Vagina (tissue), 2 donors: Measurements from ENCODE around the gene CNTN5. TPM values are rescaled to one million over a fixed set of nuclear protein-coding genes. Genes with fewer than 3 reads are reported as not detected.

Source experiments
- DNase-seq, 2 donors: peaks; one replicate each; pipeline ENCODE4 v3.0.0-alpha.2; 2017; ENCODE audit errors: extremely low spot score in 2 of 2
- H3K27ac ChIP-seq: fragments of 200-600 bp; sonication (generic); one replicate; pipeline ENCODE4 v1.5.1; 2019
- H3K27me3 ChIP-seq: fragments of 200-600 bp; sonication (generic); one replicate; pipeline ENCODE4 v1.5.1; 2019
- H3K36me3 ChIP-seq, 2 donors: fragments of 200-600 bp; sonication (generic); one replicate each; pipeline ENCODE4 v1.5.1; 2017 to 2019
- H3K4me1 ChIP-seq: fragments of 200-600 bp; sonication (generic); one replicate; pipeline ENCODE4 v1.5.1; 2019
- H3K4me3 ChIP-seq, 2 donors: fragments of 200-600 bp; sonication (generic); 1 replicate in 1 of 2; 2 replicates in 1 of 2; pipeline ENCODE4 v1.5.1; 2016 to 2019
- H3K9me3 ChIP-seq: fragments of 200-600 bp; sonication (generic); one replicate; pipeline ENCODE4 v1.5.1; 2019
- POLR2A ChIP-seq, 2 donors: fragments of 450-650 bp; IDR thresholded peaks; one replicate each; pipeline ENCODE4 v1.6.1; 2017; ENCODE audit warnings: antibody characterized with exemption in 2 of 2, mild to moderate bottlenecking in 2 of 2, moderate library complexity in 2 of 2
- POLR2AphosphoS5 ChIP-seq, 2 donors: sonication (generic); formaldehyde crosslinking; IDR thresholded peaks; one replicate each; pipeline ENCODE4 v1.9.0; 2017; ENCODE audit warnings: antibody characterized with exemption in 2 of 2, mild to moderate bottlenecking in 2 of 2, low read depth in 1 of 2; ENCODE audit not compliant: insufficient read depth in 1 of 2
- intact Hi-C: fragments of 100-400 bp; cut with DNase I; formaldehyde crosslinking; loops from one replicate; pipeline ENCODE4 v1.15.1; 2023
- total RNA-seq: library from RNA; depleted of rRNA; stranded (reverse); fragments of >200 nt; gene quantifications from one replicate; pipeline ENCODE4 v1.2.3, GENCODE V29; 2016
- TF ChIP-seq, protein P1 (sequence below), 3 experiments: fragments of 450-650 bp in 2 of 3; fragments of 200-600 bp in 1 of 3; sonication (generic) in 1 of 3; IDR thresholded peaks; one replicate each; pipeline ENCODE4 v1.5.1; 2017 to 2019; ENCODE audit warnings: antibody characterized with exemption in 3 of 3, mild to moderate bottlenecking in 2 of 3, moderate library complexity in 2 of 3

Gene CNTN5
- total RNA-seq, 1 donor from 2014 or later = 0.25 TPM

DNA sequence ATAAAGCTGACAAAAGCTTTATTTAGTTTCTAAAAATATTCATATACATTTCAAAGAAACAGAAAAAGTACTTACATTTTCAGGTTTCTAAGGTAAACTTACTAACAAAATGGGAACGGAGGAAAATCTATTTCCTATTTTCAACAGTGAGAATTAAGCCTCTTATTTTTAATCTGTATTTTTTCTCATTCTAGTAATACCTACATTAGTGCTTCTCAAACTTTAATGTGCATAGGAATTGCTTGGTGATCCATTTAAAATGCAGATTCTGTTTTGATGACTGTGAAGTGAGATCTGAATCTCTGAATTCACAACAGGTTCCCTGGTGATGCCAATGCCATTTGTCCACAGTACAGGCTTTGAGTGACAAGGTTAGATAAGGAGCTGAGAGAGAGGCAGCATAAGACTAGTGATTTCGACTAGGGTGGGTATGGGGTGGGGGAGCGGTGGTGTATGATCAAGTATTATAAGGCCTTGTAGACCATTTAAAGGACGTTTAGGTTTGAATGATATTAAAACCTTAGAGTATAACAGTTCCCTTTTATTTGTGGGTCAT lies 402.8 kb downstream of the CNTN5 start:
- Histone ChIP-seq H3K9me3 (no peaks in the 10 kb centered on the region), H3K36me3 (no peaks in the 10 kb centered on the region), H3K27me3 (no peaks in the 10 kb centered on the region), H3K4me3 (no peak overlapping the region), H3K27ac (no peak overlapping the region), H3K4me1 (no peaks in the 10 kb centered on the region)
- intact Hi-C loops = no loop called here
- TF ChIP-seq POLR2A (IDR thresholded peaks at IDR 0.05) = no peak
- TF ChIP-seq POLR2AphosphoS5 (IDR thresholded peaks at IDR 0.05; ENCODE audit: insufficient read depth in 1 of 2, low read depth in 1 of 2) = no peak
- TF ChIP-seq, protein P1, sequence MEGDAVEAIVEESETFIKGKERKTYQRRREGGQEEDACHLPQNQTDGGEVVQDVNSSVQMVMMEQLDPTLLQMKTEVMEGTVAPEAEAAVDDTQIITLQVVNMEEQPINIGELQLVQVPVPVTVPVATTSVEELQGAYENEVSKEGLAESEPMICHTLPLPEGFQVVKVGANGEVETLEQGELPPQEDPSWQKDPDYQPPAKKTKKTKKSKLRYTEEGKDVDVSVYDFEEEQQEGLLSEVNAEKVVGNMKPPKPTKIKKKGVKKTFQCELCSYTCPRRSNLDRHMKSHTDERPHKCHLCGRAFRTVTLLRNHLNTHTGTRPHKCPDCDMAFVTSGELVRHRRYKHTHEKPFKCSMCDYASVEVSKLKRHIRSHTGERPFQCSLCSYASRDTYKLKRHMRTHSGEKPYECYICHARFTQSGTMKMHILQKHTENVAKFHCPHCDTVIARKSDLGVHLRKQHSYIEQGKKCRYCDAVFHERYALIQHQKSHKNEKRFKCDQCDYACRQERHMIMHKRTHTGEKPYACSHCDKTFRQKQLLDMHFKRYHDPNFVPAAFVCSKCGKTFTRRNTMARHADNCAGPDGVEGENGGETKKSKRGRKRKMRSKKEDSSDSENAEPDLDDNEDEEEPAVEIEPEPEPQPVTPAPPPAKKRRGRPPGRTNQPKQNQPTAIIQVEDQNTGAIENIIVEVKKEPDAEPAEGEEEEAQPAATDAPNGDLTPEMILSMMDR (IDR thresholded peaks at IDR 0.05) = no peak
- DNase-seq = no peak

DNA sequence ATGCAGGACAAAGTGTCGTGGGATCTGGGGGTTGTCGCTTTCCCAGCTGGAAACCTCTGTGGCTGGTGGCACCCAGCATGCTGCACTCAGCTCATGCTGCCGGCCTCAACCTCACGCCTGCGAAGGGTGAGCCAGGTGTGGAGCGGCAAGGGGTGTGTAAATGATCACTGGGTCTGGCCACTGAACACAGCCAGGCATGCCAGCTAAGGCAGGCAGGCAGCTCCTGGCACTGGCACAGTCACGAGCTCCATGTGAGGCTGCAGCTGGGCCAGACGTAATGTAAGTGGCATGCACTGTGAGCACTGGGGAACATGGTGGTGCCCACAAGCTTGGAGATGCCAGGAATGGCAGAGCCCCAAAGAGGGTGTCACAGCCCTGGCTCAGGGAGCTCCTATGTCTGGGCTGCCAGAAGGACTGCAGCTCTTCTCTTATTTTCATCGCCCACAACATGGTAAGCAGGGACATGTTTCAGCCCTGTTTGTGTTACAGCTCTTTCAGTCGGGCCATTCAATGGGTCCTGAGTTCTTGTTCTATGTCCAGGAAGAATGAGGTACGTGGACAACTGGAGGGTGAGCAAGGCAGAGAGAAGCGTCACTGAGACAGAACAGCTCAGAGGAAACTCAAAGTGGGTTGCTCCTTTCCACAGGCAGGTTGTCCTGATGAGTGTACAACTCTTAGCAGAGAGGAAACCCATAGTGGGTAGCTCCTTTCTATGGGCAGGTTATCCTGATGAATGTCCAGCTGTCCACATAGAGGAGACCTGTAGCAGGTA lies 403.8 kb downstream of the CNTN5 start:
- TF ChIP-seq, protein P1 (IDR thresholded peaks at IDR 0.05) = no peak
- TF ChIP-seq POLR2AphosphoS5 (IDR thresholded peaks at IDR 0.05; ENCODE audit: insufficient read depth in 1 of 2, low read depth in 1 of 2) (no peak), POLR2A (IDR thresholded peaks at IDR 0.05) (no peak)
- Histone ChIP-seq H3K9me3 (no peaks in the 10 kb centered on the region), H3K27ac (no peak overlapping the region), H3K4me3 (no peak overlapping the region), H3K36me3 (no peaks in the 10 kb centered on the region), H3K4me1 (no peaks in the 10 kb centered on the region), H3K27me3 (no peaks in the 10 kb centered on the region)
- no peak for DNase-seq
- intact Hi-C loops = no loop called here

DNA sequence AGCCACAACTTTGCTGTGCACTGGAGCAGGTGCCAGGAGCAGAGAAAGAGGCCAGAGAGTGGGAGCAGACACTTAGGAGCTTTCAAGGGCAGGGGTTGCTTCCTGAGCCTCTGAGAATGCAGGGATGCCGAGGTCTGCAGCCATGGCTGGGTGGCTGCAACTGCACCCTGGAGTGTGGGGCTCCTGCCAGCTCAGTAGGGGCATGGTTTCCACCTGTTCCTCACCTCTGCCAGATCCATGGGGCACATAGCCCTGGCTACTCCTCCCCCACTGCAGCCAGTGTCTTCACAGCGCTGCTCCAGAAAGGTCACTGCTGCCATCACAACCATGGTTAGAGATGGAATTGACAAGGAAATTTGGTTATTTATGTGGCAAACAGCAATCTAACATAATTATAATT lies 404.8 kb downstream of the CNTN5 start:
- no peaks in the 10 kb centered on the region for H3K9me3 ChIP-seq
- DNase-seq = no peak
- no peak overlapping the region for H3K4me3 ChIP-seq
- TF ChIP-seq POLR2A (IDR thresholded peaks at IDR 0.05) = no peak
- TF ChIP-seq POLR2AphosphoS5 (IDR thresholded peaks at IDR 0.05; ENCODE audit: insufficient read depth in 1 of 2, low read depth in 1 of 2) = no peak
- TF ChIP-seq, protein P1 (IDR thresholded peaks at IDR 0.05) = no peak
- H3K27ac ChIP-seq = no peak overlapping the region
- no peaks in the 10 kb centered on the region for H3K27me3 ChIP-seq
- intact Hi-C loops = no loop called here
- H3K36me3 ChIP-seq = no peaks in the 10 kb centered on the region
- H3K4me1 ChIP-seq = no peaks in the 10 kb centered on the region

DNA sequence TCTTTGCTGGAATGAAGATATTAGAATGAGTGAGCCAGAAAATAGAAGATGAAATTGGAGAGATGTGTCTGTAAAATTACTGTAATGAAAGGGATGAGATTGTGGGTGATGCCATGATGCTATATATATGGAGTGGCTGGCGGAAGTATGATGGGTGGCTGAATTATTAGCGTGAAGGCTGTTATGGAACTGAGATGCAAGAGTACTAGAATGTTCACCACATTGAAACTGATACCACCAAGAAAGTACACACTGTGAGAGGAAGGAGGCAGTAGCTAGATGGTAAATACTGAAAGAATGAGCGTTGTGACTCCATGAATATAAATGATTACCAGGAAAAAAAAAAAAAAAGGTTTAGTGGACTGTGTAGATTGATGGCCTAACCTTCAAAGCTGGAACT lies 411.9 kb downstream of the CNTN5 start:
- intact Hi-C loops = no loop called here
- H3K36me3 ChIP-seq = no peaks in the 10 kb centered on the region
- no peak overlapping the region for H3K4me3 ChIP-seq
- no peak for TF ChIP-seq POLR2AphosphoS5 (IDR thresholded peaks at IDR 0.05; ENCODE audit: insufficient read depth in 1 of 2, low read depth in 1 of 2)
- TF ChIP-seq POLR2A (IDR thresholded peaks at IDR 0.05) = no peak
- TF ChIP-seq, protein P1 (IDR thresholded peaks at IDR 0.05) = no peak
- no peaks in the 10 kb centered on the region for H3K9me3 ChIP-seq
- H3K27me3 ChIP-seq = no peaks in the 10 kb centered on the region
- no peak overlapping the region for H3K27ac ChIP-seq
- no peak for DNase-seq
- no peaks in the 10 kb centered on the region for H3K4me1 ChIP-seq

DNA sequence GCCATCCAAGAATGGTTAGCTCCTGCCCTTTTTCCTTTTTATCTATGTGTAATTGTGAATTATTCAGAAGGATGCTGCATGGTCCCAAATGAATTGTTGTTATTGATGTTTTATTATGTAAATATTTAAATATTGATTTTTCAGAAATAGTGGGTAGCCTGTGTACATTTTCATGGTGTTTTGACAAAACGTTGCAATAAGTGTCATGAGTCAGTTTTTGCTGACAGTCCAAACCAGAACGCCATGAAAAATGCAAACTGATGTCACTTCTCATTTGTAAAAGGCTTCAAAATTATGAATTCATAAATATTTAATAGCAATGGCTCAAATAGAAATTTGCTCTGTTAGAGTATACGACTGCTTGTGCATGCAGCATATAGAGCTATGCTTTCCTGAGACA lies 422.5 kb downstream of the CNTN5 start:
- no peak for DNase-seq
- no peak overlapping the region for H3K4me3 ChIP-seq
- H3K27ac ChIP-seq = no peak overlapping the region
- intact Hi-C loops = no loop called here
- no peaks in the 10 kb centered on the region for H3K9me3 ChIP-seq
- no peak for TF ChIP-seq POLR2AphosphoS5 (IDR thresholded peaks at IDR 0.05; ENCODE audit: insufficient read depth in 1 of 2, low read depth in 1 of 2)
- TF ChIP-seq POLR2A (IDR thresholded peaks at IDR 0.05) = no peak
- TF ChIP-seq, protein P1 (IDR thresholded peaks at IDR 0.05) = no peak
- H3K36me3 ChIP-seq = no peaks in the 10 kb centered on the region
- no peaks in the 10 kb centered on the region for H3K4me1 ChIP-seq
- no peaks in the 10 kb centered on the region for H3K27me3 ChIP-seq
